ENCODE measurements around the gene E2F6.

Gene E2F6

DNA sequence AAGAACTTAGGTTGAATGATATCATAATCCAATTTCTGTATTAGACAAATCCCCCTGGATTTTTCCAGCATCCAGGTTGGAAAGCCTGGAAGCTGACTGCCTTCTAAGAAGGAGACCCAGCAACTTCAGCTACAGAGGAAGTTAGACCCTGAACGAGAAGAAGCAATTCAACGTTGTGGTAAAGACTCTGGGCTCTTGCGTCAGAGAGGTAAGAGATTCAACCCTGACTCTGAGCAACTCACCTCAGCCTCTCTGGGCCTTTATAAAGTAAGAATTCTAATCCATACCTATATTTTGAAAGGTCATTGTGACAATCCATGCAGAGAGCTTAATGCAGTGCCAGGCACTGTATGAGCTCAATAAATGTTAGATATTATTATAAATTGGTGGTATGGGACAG is 9.7 kb downstream of the E2F6 start:
- no peak overlapping the region for H3K27ac ChIP-seq
- TF ChIP-seq, protein P1, sequence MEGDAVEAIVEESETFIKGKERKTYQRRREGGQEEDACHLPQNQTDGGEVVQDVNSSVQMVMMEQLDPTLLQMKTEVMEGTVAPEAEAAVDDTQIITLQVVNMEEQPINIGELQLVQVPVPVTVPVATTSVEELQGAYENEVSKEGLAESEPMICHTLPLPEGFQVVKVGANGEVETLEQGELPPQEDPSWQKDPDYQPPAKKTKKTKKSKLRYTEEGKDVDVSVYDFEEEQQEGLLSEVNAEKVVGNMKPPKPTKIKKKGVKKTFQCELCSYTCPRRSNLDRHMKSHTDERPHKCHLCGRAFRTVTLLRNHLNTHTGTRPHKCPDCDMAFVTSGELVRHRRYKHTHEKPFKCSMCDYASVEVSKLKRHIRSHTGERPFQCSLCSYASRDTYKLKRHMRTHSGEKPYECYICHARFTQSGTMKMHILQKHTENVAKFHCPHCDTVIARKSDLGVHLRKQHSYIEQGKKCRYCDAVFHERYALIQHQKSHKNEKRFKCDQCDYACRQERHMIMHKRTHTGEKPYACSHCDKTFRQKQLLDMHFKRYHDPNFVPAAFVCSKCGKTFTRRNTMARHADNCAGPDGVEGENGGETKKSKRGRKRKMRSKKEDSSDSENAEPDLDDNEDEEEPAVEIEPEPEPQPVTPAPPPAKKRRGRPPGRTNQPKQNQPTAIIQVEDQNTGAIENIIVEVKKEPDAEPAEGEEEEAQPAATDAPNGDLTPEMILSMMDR (IDR thresholded peaks at IDR 0.05), result no peak
- no peaks in the 10 kb centered on the region for H3K36me3 ChIP-seq (ENCODE audit: control insufficient read depth, insufficient read depth, low read length)
- no peak overlapping the region for H3K9ac ChIP-seq
- H3K9me3 ChIP-seq (ENCODE audit: control insufficient read depth, low read length), result no peaks in the 10 kb centered on the region
- no peak overlapping the region for H3K4me3 ChIP-seq (ENCODE audit: low read depth, low read length)
- H3K79me2 ChIP-seq, result peaks cover 17% of the 10 kb centered on the region
- H3K27me3 ChIP-seq (ENCODE audit: control insufficient read depth, insufficient read depth, low read length), result no peaks in the 10 kb centered on the region
- H3K4me2 ChIP-seq (ENCODE audit: low read length), result no peak overlapping the region
- H3K4me1 ChIP-seq, result peaks cover 8% of the 10 kb centered on the region
- no peak overlapping the region for H2AFZ ChIP-seq

DNA sequence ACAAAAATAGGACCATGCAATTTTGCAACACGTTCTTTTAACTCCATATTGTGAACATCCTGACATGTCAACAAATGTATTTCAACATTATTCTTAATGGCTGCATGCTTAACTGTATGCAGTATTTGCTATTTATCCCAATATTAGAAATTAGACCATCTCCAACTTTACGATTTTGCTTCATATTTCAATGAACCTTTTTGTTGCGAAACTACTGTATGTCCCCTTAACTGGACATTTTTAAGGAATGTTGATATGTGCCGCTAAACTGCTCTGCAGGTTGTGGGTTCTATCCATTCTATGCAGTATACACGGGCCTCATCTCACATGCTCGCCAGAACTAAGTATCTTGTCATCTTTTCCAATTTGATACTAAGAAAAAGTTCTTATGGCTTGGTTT is 11.1 kb downstream of the E2F6 start:
- Histone ChIP-seq H3K36me3 (ENCODE audit: control insufficient read depth, insufficient read depth, low read length) (no peaks in the 10 kb centered on the region), H3K79me2 (peaks cover 11% of the 10 kb centered on the region), H2AFZ (no peak overlapping the region), H3K4me1 (no peaks in the 10 kb centered on the region), H3K4me2 (ENCODE audit: low read length) (no peak overlapping the region), H3K9me3 (ENCODE audit: control insufficient read depth, low read length) (no peaks in the 10 kb centered on the region), H3K9ac (no peak overlapping the region), H3K27me3 (ENCODE audit: control insufficient read depth, insufficient read depth, low read length) (no peaks in the 10 kb centered on the region), H3K4me3 (ENCODE audit: low read depth, low read length) (no peak overlapping the region), H3K27ac (no peak overlapping the region)
- TF ChIP-seq, protein P1 (IDR thresholded peaks at IDR 0.05), result no peak

DNA sequence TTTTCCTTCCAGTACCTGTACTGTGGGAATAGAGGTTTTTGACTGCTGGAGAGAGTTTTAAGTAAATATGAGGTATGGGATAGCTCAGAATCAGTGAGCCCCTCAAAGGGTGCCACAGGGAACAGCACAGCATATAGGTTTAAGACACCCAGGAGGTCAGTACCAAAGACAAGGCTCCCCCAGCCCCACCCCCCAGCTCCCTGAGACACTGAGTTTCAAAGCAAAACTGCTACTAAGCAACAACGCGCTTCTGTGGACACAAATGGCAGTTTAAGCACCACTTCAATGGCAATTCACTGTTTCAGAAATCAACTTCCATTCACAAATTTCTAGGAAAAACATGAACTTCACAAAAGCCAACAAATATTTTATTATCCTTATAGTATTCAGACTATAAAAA is 15.2 kb downstream of the E2F6 start:
- no peaks in the 10 kb centered on the region for H3K36me3 ChIP-seq (ENCODE audit: control insufficient read depth, insufficient read depth, low read length)
- H3K9ac ChIP-seq, result no peak overlapping the region
- H3K27ac ChIP-seq, result no peak overlapping the region

DNA sequence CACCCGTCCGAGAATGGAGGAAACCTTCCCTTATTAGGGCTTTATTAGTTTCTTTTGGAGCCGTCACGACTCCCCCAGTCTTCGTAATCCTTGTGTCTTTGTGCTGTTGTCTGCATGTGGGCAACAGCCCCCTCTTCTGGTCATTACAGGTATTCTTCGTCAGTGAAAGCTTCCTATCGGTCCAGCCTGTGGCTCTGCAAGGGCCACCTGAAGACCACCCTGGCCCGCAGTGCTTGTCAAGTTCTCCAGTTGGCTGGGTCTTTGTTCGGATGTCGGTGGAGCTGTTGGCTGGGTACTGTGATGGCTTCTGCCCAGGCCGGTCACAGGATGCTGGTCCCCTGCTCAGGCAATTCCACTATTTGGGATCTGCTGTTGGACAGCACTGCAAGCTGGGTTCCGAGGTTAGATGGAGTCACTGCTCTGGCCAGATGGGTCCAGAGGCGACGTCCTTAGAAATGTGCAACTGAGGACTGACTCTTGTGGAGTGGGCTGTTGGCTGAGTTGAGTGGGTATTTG is 19.2 kb downstream of the E2F6 start:
- no peak overlapping the region for H3K27ac ChIP-seq
- H3K4me2 ChIP-seq (ENCODE audit: low read length), result no peak overlapping the region
- H3K9me3 ChIP-seq (ENCODE audit: control insufficient read depth, low read length), result no peaks in the 10 kb centered on the region
- H3K79me2 ChIP-seq, result no peaks in the 10 kb centered on the region
- no peaks in the 10 kb centered on the region for H3K36me3 ChIP-seq (ENCODE audit: control insufficient read depth, insufficient read depth, low read length)
- H3K4me1 ChIP-seq, result no peaks in the 10 kb centered on the region
- H2AFZ ChIP-seq, result no peak overlapping the region
- TF ChIP-seq, protein P1 (IDR thresholded peaks at IDR 0.05), result peak; percentile 84
- H3K4me3 ChIP-seq (ENCODE audit: low read depth, low read length), result no peak overlapping the region
- no peaks in the 10 kb centered on the region for H3K27me3 ChIP-seq (ENCODE audit: control insufficient read depth, insufficient read depth, low read length)
- H3K9ac ChIP-seq, result no peak overlapping the region

More for the DNA sequence above, 15.2 kb downstream of the E2F6 start:
- H3K9me3 ChIP-seq (ENCODE audit: control insufficient read depth, low read length), result no peaks in the 10 kb centered on the region
- H3K4me1 ChIP-seq, result no peaks in the 10 kb centered on the region
- TF ChIP-seq, protein P1 (IDR thresholded peaks at IDR 0.05), result no peak
- no peaks in the 10 kb centered on the region for H3K27me3 ChIP-seq (ENCODE audit: control insufficient read depth, insufficient read depth, low read length)
- no peak overlapping the region for H2AFZ ChIP-seq
- no peak overlapping the region for H3K4me3 ChIP-seq (ENCODE audit: low read depth, low read length)
- no peak overlapping the region for H3K4me2 ChIP-seq (ENCODE audit: low read length)
- no peaks in the 10 kb centered on the region for H3K79me2 ChIP-seq

DNA sequence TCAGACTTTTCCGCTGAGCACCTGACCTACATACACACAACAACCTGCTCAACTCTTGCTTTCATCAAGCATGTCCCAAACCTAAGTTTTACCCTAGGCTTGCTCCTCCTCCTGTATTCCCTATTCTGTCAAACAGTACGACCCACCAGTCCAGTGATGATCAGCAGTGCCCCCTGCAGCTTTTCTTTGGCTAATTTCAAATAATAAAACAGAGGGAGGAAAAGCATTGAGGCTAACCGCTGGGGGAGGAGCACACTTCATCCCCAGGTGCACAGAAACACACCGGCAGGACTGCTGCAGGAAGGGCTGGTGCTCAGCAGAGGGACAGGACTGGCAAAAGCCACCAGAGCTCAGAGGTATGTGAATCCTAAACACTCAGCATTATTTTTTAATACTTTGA is 21.2 kb downstream of the E2F6 start:
- no peak overlapping the region for H3K4me2 ChIP-seq (ENCODE audit: low read length)
- H3K27me3 ChIP-seq (ENCODE audit: control insufficient read depth, insufficient read depth, low read length), result no peaks in the 10 kb centered on the region
- H3K4me1 ChIP-seq, result no peaks in the 10 kb centered on the region
- no peaks in the 10 kb centered on the region for H3K9me3 ChIP-seq (ENCODE audit: control insufficient read depth, low read length)
- H3K9ac ChIP-seq, result no peak overlapping the region
- H3K36me3 ChIP-seq (ENCODE audit: control insufficient read depth, insufficient read depth, low read length), result no peaks in the 10 kb centered on the region
- H2AFZ ChIP-seq, result no peak overlapping the region
- TF ChIP-seq, protein P1 (IDR thresholded peaks at IDR 0.05), result no peak
- H3K4me3 ChIP-seq (ENCODE audit: low read depth, low read length), result no peak overlapping the region
- H3K79me2 ChIP-seq, result no peaks in the 10 kb centered on the region
- no peak overlapping the region for H3K27ac ChIP-seq
